Thoracic aorta (tissue), 2 donors: ENCODE data around the gene FETUB. TPM values are rescaled to one million over a fixed set of nuclear protein-coding genes. Genes with fewer than 3 reads are reported as not detected.
"Not testable (repeated sequence)": the region's sequence is repeated elsewhere in the genome, so short reads cannot be mapped to it uniquely, and the experiment has no call there.

Experiments used
- ATAC-seq: fragments of 150-250 bp; one replicate; pipeline ENCODE4 v1.8.0; 2017; ENCODE audit warnings: low read depth; ENCODE audit not compliant: insufficient number of reproducible peaks, low FRiP score
- DNase-seq: peaks from one replicate; pipeline ENCODE4 v3.0.0-alpha.2; 2020; ENCODE audit warnings: low spot score
- H3K27ac ChIP-seq, 2 donors: fragments of 200-600 bp; sonication (generic); 1 replicate in 1 of 2; 2 replicates in 1 of 2; pipeline ENCODE4 v1.5.1; 2016; ENCODE audit warnings: mild to moderate bottlenecking in 2 of 2, moderate library complexity in 2 of 2
- H3K27me3 ChIP-seq: fragments of 200-600 bp; sonication (generic); replicated peaks from 2 replicates; pipeline ENCODE4 v1.6.0; 2016; ENCODE audit warnings: mild to moderate bottlenecking; ENCODE audit not compliant: insufficient read depth
- H3K36me3 ChIP-seq: fragments of 200-600 bp; sonication (generic); one replicate; pipeline ENCODE4 v1.5.1; 2016
- H3K4me1 ChIP-seq, 2 donors: fragments of 200-600 bp; sonication (generic); 1 replicate in 1 of 2; 2 replicates in 1 of 2; pipeline versions ENCODE4 v1.5.1 to v1.6.0; 2016; ENCODE audit warnings: low read depth in 2 of 2, mild to moderate bottlenecking in 1 of 2; ENCODE audit not compliant: control insufficient read depth in 1 of 2
- H3K4me3 ChIP-seq: fragments of 200-600 bp; sonication (generic); 2 replicates; pipeline ENCODE4 v1.5.1; 2016; ENCODE audit warnings: mild to moderate bottlenecking
- H3K9me3 ChIP-seq: fragments of 200-600 bp; sonication (generic); 2 replicates; pipeline ENCODE4 v1.5.1; 2016
- CTCF ChIP-seq: fragments of 200-600 bp; sonication (generic); IDR thresholded peaks from one replicate; pipeline ENCODE4 v1.5.1; 2019; ENCODE audit warnings: antibody characterized with exemption
- total RNA-seq, 2 donors: library from RNA; depleted of rRNA; stranded (reverse); fragments of >200 nt; gene quantifications; one replicate each; pipeline versions ENCODE4 v1.1.0 to v1.2.3, GENCODE V29; 2016

FETUB gene
- total RNA-seq, 2 donors from 2014 or later = not detected

- no peak for TF ChIP-seq CTCF
- H3K4me3 ChIP-seq = no peak overlapping the region
- no peaks in the 10 kb centered on the region for H3K9me3 ChIP-seq
- no peak for DNase-seq
- H3K4me1 ChIP-seq = no peaks in the 10 kb centered on the region
- no peaks in the 10 kb centered on the region for H3K36me3 ChIP-seq
- ATAC-seq = no peak
- no peaks in the 10 kb centered on the region for H3K27me3 ChIP-seq
- no peak overlapping the region for H3K27ac ChIP-seq
These were observed 6.7 kb upstream of the FETUB start for GRCh38 chr3:186633481-186633880.

GRCh38 chr3:186634207-186634606 lies 6.0 kb upstream of the FETUB start:
- DNase-seq, H3K4me1 ChIP-seq, ATAC-seq, H3K9me3 ChIP-seq, H3K36me3 ChIP-seq, H3K27ac ChIP-seq, H3K4me3 ChIP-seq, H3K27me3 ChIP-seq: not testable (repeated sequence)

GRCh38 chr3:186635532-186635931 lies 4.7 kb upstream of the FETUB start:
- TF ChIP-seq CTCF = no peak
- no peaks in the 10 kb centered on the region for H3K27me3 ChIP-seq
- H3K4me3 ChIP-seq = no peak overlapping the region
- ATAC-seq = no peak
- no peak for DNase-seq
- peaks cover under 1 to 16% of the 10 kb centered on the region in 2 donors for H3K4me1 ChIP-seq
- no peak overlapping the region for H3K27ac ChIP-seq
- no peaks in the 10 kb centered on the region for H3K9me3 ChIP-seq
- no peaks in the 10 kb centered on the region for H3K36me3 ChIP-seq

GRCh38 chr3:186636536-186636935 lies 3.7 kb upstream of the FETUB start:
- H3K9me3 ChIP-seq = no peaks in the 10 kb centered on the region
- ATAC-seq (no peak), DNase-seq (no peak)
- H3K27ac ChIP-seq = no peak overlapping the region
- no peaks in the 10 kb centered on the region for H3K27me3 ChIP-seq
- no peak overlapping the region for H3K4me3 ChIP-seq
- TF ChIP-seq CTCF = no peak
- H3K4me1 ChIP-seq = peaks cover 4 to 23% of the 10 kb centered on the region in 2 donors
- H3K36me3 ChIP-seq = no peaks in the 10 kb centered on the region

GRCh38 chr3:186637686-186638085 lies 2.5 kb upstream of the FETUB start:
- no peaks in the 10 kb centered on the region for H3K36me3 ChIP-seq
- no peaks in the 10 kb centered on the region for H3K9me3 ChIP-seq
- no peak for TF ChIP-seq CTCF
- no peaks in the 10 kb centered on the region for H3K27me3 ChIP-seq
- no peak overlapping the region for H3K4me3 ChIP-seq
- peaks cover 4 to 23% of the 10 kb centered on the region in 2 donors for H3K4me1 ChIP-seq
- H3K27ac ChIP-seq = no peak overlapping the region
- DNase-seq (no peak), ATAC-seq (no peak)

GRCh38 chr3:186638259-186638658 lies 1.9 kb upstream of the FETUB start:
- Histone ChIP-seq H3K27ac (no peak overlapping the region), H3K9me3 (no peaks in the 10 kb centered on the region), H3K4me3 (no peak overlapping the region), H3K36me3 (no peaks in the 10 kb centered on the region), H3K4me1 (peaks cover 4 to 23% of the 10 kb centered on the region in 2 donors), H3K27me3 (no peaks in the 10 kb centered on the region)
- no peak for ATAC-seq
- no peak for DNase-seq
- no peak for TF ChIP-seq CTCF
